Stimulated activated CD4-positive, alpha-beta T cell treated with anti-CD3 and anti-CD28 coated beads, Interleukin-12 subunit alpha, Interleukin-12 subunit beta, amount 100 ng/mL, for 24 hours (primary cell): ENCODE data around the gene ARL15.

Experiments used
- DNase-seq, 2 experiments: peaks; one replicate each; pipeline ENCODE4 v3.0.0-alpha.2; 2020; ENCODE audit warnings: low read depth in 2 of 2

Gene ARL15

GRCh38 chr5:54249210-54250028, 61.0 kb downstream of the ARL15 start:
- peak in 1 of 2 experiments; percentile 9 for DNase-seq

DNA sequence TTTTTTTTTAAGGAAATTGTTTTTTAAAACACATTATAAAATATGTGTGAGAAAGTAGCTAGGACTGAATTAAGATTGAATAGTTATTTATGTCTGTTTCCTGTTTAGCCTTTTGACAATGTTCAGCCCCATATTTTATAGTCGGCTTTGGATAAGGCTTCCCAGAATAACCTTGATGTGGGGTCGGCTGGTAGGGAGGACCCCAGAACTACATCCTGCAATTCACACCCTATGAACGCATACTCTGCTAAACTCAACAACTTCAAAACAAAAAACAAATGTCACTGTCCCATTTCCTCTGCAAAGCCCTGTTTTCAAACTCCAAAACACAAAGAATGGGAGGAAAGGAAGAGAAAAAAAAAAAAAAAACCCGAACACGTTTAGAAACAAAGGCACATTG, 63.1 kb downstream of the ARL15 start:
- DNase-seq = no peak

GRCh38 chr5:54243483-54244080, 66.8 kb downstream of the ARL15 start:
- peak in 1 of 2 experiments; percentile 3 for DNase-seq

DNA sequence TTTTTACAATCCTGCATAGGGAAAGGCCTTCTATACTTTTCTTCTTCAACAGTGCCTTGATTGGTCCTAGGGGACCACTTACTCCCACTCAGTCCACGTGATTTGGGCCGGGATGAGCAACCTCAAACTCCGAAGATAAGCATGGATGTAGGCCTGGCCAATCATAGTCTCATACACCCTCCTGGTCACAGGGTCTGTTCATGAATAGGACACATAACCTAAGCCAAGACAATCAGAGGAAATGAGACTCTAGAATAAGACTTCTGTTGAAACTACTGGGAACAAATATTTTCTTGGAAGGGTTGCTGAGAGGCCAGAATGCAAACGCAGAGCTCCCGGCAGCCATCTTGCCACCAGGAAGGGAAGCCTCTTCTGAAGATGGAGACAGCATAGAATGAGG, 68.1 kb downstream of the ARL15 start:
- DNase-seq = no peak

GRCh38 chr5:54234304-54234933, 76.0 kb downstream of the ARL15 start:
- no peak for DNase-seq

DNA sequence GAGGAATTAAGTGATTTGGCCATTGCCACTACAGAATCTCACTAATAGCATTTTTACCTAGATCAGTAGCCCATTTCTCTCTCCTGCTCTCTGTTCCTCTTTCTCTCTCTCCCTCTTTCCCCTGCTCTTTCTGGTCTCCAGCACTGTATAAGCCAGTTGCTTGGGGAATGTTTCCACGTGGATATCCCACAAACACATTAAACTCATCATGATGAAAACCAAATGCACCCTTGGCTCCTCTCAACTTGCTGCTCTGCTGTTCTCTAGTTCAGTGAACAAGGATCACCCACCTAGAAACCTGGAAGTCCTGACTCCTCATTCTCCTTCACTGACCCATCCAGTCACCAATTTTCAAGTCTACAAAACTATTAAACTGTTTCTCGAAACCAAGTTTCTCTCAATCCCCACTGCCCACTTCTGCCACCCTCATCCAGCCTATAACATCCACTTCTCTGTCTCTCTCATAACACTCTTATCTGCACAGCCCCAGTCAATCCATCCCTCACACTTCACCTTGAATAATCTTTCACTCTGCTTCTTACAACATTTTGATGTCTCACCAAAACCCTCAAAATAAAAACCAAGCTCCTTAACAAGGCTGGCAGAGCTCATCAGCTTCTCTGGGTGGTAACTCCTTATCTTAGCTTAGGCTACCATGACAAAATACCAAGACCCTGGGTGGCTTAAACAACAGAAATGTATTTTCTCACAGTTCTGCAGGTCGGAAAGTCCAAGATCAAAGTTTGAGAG, 79.3 kb downstream of the ARL15 start:
- DNase-seq = no peak

- peak; percentile 16 to 71 for DNase-seq
These were observed 81.2 kb downstream of the ARL15 start for GRCh38 chr5:54229041-54229780.

- no peak for DNase-seq
These were observed 82.6 kb downstream of the ARL15 start for GRCh38 chr5:54227759-54228158.

DNA sequence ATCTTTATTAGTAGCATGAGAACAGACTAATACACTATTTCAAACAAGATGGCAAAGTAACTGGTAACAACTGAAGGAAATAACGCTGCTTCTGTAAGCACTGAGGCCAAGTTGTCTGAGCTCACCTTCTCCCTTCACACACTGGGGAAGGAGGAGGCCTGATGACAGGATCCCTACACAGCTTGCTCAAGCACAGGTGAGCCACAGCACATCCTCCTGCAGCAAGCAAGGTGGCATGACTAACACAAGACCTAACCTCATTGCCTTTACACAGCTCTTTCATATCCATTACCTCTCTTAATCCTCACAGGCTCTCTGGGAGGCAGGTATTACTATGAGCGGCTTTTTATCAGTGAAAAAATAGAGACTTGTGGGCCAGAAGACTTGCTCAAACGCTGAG, 83.3 kb downstream of the ARL15 start:
- no peak for DNase-seq

GRCh38 chr5:54226215-54226614, 84.2 kb downstream of the ARL15 start:
- no peak for DNase-seq

- DNase-seq = no peak
These were observed 86.1 kb downstream of the ARL15 start for GRCh38 chr5:54224103-54224826.

GRCh38 chr5:54222336-54222735, 88.0 kb downstream of the ARL15 start:
- no peak for DNase-seq

GRCh38 chr5:54221135-54221534, 89.2 kb downstream of the ARL15 start:
- no peak for DNase-seq

DNA sequence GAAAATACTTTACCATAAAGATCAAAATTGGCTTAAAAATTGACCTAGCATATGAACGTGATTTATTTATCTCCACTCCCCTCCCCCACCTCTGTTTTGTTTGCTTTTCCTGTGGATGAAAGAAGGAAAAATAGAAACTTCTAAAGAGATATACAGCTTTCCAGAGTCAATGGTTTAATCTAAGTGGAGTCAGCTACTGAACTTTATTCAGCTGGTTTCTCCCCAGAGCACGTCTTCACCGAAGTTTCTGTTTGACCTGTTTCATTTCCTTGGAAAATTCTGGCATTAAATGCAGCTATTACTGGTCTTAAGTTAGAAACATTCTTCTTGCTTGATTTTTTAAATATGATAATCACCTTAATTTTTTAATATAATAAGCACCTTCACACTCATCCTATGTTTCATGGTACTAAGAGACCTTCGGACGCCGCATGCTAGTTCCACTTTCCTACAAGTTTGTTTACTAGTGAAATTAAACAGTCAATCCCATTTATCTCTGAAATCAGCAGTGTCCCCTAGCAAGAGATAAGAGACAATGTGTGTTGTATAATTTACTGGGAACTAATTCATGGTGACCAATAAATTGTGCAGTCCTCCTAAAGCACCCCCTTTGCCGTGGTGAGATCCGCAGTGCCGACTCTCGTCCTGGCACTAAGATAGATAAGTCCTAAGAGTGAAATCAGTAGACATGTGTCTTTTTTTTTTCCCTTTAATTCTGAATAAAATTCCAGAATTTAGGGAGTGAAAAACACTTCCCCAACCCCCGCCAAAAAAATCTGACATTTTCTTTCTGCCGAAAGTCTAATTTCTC, 89.9 kb downstream of the ARL15 start:
- DNase-seq = no peak

- no peak for DNase-seq
These were observed 92.4 kb downstream of the ARL15 start for GRCh38 chr5:54217826-54218503.

- no peak for DNase-seq
These were observed 95.1 kb downstream of the ARL15 start for GRCh38 chr5:54215233-54215736.

DNA sequence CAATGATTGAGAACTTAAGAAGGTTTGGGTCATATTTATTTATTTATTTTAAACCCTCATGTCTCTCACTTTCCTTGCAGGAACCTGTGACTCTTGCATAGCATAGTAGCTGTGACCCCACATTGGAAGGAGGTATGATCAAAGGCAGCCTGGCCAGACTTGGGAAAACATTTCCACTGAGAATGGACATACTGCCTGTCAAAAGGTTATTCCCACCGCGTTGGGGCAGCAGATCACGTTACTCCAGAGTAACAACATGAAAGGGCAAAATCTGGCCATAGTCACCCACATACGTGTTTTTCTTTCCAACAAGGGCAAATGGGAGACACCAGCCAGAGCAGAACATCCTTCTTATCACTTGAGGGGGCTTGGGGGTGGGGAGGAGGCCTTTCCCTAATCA, 95.7 kb downstream of the ARL15 start:
- no peak for DNase-seq

GRCh38 chr5:54212331-54212730, 98.0 kb downstream of the ARL15 start:
- DNase-seq = no peak

DNA sequence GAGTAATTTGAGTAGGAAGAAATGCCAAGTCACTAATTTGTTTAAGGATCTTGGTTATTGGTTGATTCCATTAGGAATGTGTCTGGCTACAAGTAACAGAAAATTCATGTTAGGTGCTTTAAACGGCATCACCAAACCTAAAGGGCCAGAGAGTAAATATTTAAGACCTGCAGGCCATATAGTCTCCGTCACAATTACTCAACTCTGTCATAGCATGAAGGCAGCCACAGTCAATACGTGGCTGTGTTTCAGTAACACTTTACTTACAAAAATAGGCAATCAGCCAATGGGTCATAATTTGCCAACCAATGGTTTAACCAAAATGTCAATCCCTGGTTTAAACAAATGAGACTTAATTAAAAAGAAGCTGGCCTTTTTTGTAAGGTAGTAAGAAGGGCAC, 98.5 kb downstream of the ARL15 start:
- DNase-seq = no peak
